Bone marrow (tissue), 2 donors: ENCODE data around the gene ZNF516.

Experiments used
- DNase-seq, 2 donors: peaks; one replicate each; lab custom pipeline; 2025; lab: John Stamatoyannopoulos, UW

Gene ZNF516

GRCh38 chr18:76398896-76399612, 96.0 kb downstream of the ZNF516 start:
- DNase-seq, result peak; percentile 31 to 66

- DNase-seq, result no peak
Measured at GRCh38 chr18:76398295-76398694, 96.7 kb downstream of the ZNF516 start.

- no peak for DNase-seq
Measured at GRCh38 chr18:76397631-76398030, 97.4 kb downstream of the ZNF516 start.

GRCh38 chr18:76396792-76397191, 98.2 kb downstream of the ZNF516 start:
- no peak for DNase-seq

- DNase-seq, result no peak
Measured at GRCh38 chr18:76395609-76396008, 99.4 kb downstream of the ZNF516 start.

- DNase-seq, result no peak
Measured at GRCh38 chr18:76394780-76395476, 100.1 kb downstream of the ZNF516 start.

GRCh38 chr18:76392349-76392748, 102.7 kb downstream of the ZNF516 start:
- no peak for DNase-seq

GRCh38 chr18:76391746-76392145, 103.3 kb downstream of the ZNF516 start:
- DNase-seq, result no peak

GRCh38 chr18:76391038-76391437, 104.0 kb downstream of the ZNF516 start:
- DNase-seq, result no peak

- no peak for DNase-seq
Measured at GRCh38 chr18:76390452-76391035, 104.5 kb downstream of the ZNF516 start.

- DNase-seq, result no peak
Measured at GRCh38 chr18:76389716-76390115, 105.3 kb downstream of the ZNF516 start.

- no peak for DNase-seq
Measured at GRCh38 chr18:76388891-76389423, 106.1 kb downstream of the ZNF516 start.

- DNase-seq, result no peak
Measured at GRCh38 chr18:76388261-76388660, 106.8 kb downstream of the ZNF516 start.

GRCh38 chr18:76387608-76388007, 107.4 kb downstream of the ZNF516 start:
- no peak for DNase-seq

- DNase-seq, result no peak
Measured at GRCh38 chr18:76386886-76387285, 108.2 kb downstream of the ZNF516 start.

GRCh38 chr18:76386071-76386470, 109.0 kb downstream of the ZNF516 start:
- DNase-seq, result no peak

GRCh38 chr18:76385681-76385975, 109.4 kb downstream of the ZNF516 start:
- DNase-seq, result no peak

- DNase-seq, result no peak
Measured at GRCh38 chr18:76384861-76385680, 110.0 kb downstream of the ZNF516 start.

GRCh38 chr18:76384114-76384790, 110.8 kb downstream of the ZNF516 start:
- no peak for DNase-seq

- DNase-seq, result no peak
Measured at GRCh38 chr18:76383636-76384035, 111.4 kb downstream of the ZNF516 start.

GRCh38 chr18:76382275-76382674, 112.8 kb downstream of the ZNF516 start:
- no peak for DNase-seq
